K562 (cell line): Measurements from ENCODE around the gene ALG9. TPM values are rescaled to one million over a fixed set of nuclear protein-coding genes. Genes with fewer than 3 reads are reported as not detected.
A peak's percentile ranks its signal among the peaks of the same experiment; 100 is the strongest.

Experiments
- GTF2A2 ChIP-seq: IDR thresholded peaks from 2 replicates; pipeline ENCODE4 v1.6.1; 2016; ENCODE audit warnings: mild to moderate bottlenecking, missing genetic modification characterization, missing compliant biosample characterization
- MEF2A ChIP-seq: IDR thresholded peaks from 2 replicates; pipeline ENCODE4 v1.6.1; 2011; ENCODE audit warnings: low read depth, mild to moderate bottlenecking, low read length, moderate library complexity; ENCODE audit not compliant: control insufficient read depth
- NR1H2 ChIP-seq: sonication (generic); formaldehyde crosslinking; IDR thresholded peaks from 2 replicates; pipeline ENCODE4 v1.4.0; 2020; ENCODE audit warnings: mild to moderate bottlenecking, missing genetic modification reagents
- PHF8 ChIP-seq: fragments of 200-600 bp; sonication (generic); IDR thresholded peaks from 2 replicates; pipeline ENCODE4 v1.6.1; 2012; ENCODE audit warnings: mixed run types, mild to moderate bottlenecking, inconsistent platforms, low read length, moderate library complexity, borderline replicate concordance
- RB1 ChIP-seq: fragments of 450-650 bp; IDR thresholded peaks from 2 replicates; pipeline ENCODE4 v1.6.1; 2017; ENCODE audit warnings: low read depth, mild to moderate bottlenecking
- SAP30 ChIP-seq: fragments of 200-600 bp; sonication (generic); IDR thresholded peaks from 2 replicates; pipeline ENCODE4 v1.6.1; 2012; ENCODE audit warnings: borderline replicate concordance, low read depth, mild to moderate bottlenecking, moderate library complexity, low read length, control low read depth, inconsistent platforms; ENCODE audit not compliant: insufficient read depth, poor library complexity, severe bottlenecking
- ZNF263 ChIP-seq: sonication (generic); formaldehyde crosslinking; IDR thresholded peaks from 2 replicates; pipeline ENCODE4 v1.8.0; 2022; ENCODE audit warnings: mild to moderate bottlenecking, missing genetic modification reagents, borderline replicate concordance
- ZNF57 ChIP-seq: fragments of 450-650 bp; formaldehyde crosslinking; IDR thresholded peaks from 2 replicates; pipeline ENCODE4 v1.4.0; 2020; ENCODE audit warnings: mild to moderate bottlenecking, moderate library complexity
- ZNF75A ChIP-seq: fragments of 450-650 bp; formaldehyde crosslinking; IDR thresholded peaks from 2 replicates; pipeline ENCODE4 v1.4.0; 2020; ENCODE audit warnings: mild to moderate bottlenecking
- polyA plus RNA-seq, 8 experiments: library from polyadenylated mRNA; depleted of rRNA in 4 of 8; stranded (reverse) in 5 of 8; unstranded in 3 of 8; fragments of >200 nt; fragmentation: Nextera tagmentation in 2 of 8; fragmentation: Illumina TruSeq in 1 of 8; extraction: Ambion mirVana in 2 of 8; extraction: Trizol in 1 of 8; gene quantifications; 2 replicates each; pipeline versions ENCODE4 v1.2.1 to v1.2.3, GENCODE V29; 2011 to 2014; ENCODE audit warnings: inconsistent platforms in 1 of 8, missing spikeins in 1 of 8
- total RNA-seq, 7 experiments: library from RNA; depleted of rRNA in 6 of 7; stranded (reverse); fragments of >200 nt in 6 of 7; fragmentation: Illumina TruSeq in 2 of 7; extraction: Trizol in 2 of 7; gene quantifications; 2 replicates each; pipeline versions ENCODE4 v1.2.1 to v1.2.3, GENCODE V29; 2011 to 2021; ENCODE audit warnings: low replicate concordance in 1 of 7
- TF ChIP-seq, protein P1 (sequence below), 2 experiments: fragments of 450-650 bp; conservative IDR thresholded peaks; 2 replicates each; pipeline ENCODE4 v1.6.1; 2017; ENCODE audit warnings: mild to moderate bottlenecking in 2 of 2, moderate library complexity in 2 of 2
- TF ChIP-seq, protein P2 (sequence below): fragments of 450-650 bp; IDR thresholded peaks from one replicate; pipeline ENCODE4 v1.6.1; 2018; ENCODE audit warnings: mild to moderate bottlenecking, moderate library complexity; ENCODE audit not compliant: partially characterized antibody

ALG9 gene
- total and polyA plus RNA-seq, 9 of the 15 experiments (the other 6 are each of a cell fraction or from before 2014, with no cell fraction given), result 11.5 to 40.5 (median 24.9) TPM

DNA sequence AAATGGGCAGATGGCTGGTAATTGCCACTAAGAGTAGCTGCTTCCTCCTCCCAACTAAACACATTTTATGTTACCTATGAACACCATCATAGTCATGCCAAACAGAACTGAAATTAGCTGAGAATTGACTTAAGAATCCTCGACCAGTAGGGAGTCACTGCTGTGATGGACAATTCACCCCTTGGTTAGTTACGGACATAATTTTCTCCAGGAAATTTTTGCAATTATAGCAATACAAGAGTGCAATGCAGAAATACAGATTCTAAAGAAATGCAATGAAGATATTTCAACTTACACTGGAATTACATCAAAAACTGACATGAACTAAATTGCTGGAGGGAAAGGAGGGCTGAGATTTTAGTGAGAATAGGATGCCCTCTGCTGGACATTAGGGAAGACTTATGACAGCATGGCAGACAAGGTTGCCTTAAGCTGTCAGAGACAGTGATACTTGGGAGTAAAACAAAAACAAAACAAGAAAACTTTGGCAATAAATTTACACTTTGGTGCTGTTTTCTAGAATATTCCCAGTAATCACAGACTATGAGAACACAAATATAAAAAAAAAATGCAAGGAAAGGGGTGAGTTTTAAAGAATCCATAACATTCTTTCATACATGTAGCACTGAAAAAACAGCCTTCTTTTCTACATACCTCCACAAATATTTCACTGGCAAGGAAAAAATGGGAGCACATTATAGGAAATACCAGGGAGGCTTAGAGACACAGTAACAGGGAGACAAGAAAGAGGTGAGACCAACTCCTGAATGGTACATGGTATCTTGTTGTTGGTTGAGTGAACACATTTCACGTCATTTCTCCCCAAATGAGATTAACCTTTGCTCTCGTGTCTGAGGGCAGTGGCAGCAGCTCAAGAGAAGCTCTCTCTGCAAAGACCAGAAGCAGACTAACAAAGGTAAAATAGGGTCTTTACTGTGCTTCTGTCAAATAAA lies 94.0 kb downstream of the ALG9 start (continued):
- TF ChIP-seq, protein P1, sequence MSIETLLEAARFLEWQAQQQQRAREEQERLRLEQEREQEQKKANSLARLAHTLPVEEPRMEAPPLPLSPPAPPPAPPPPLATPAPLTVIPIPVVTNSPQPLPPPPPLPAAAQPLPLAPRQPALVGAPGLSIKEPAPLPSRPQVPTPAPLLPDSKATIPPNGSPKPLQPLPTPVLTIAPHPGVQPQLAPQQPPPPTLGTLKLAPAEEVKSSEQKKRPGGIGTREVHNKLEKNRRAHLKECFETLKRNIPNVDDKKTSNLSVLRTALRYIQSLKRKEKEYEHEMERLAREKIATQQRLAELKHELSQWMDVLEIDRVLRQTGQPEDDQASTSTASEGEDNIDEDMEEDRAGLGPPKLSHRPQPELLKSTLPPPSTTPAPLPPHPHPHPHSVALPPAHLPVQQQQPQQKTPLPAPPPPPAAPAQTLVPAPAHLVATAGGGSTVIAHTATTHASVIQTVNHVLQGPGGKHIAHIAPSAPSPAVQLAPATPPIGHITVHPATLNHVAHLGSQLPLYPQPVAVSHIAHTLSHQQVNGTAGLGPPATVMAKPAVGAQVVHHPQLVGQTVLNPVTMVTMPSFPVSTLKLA (conservative IDR thresholded peaks at IDR 0.05), result 0 out of 4 replicates have a peak, but pooled peaks of 1 of the 2 experiments have one; percentile 19
- TF ChIP-seq SAP30, result no peak
- TF ChIP-seq MEF2A, result no peak
- TF ChIP-seq RB1, result 0 out of 2 replicates have a peak, but pooled peaks have one; percentile 17
- TF ChIP-seq ZNF263 (CRISPR knock-in tag), result no peak
- TF ChIP-seq ZNF57 (CRISPR knock-in tag), result no peak
- no peak for TF ChIP-seq PHF8
- TF ChIP-seq, protein P2, sequence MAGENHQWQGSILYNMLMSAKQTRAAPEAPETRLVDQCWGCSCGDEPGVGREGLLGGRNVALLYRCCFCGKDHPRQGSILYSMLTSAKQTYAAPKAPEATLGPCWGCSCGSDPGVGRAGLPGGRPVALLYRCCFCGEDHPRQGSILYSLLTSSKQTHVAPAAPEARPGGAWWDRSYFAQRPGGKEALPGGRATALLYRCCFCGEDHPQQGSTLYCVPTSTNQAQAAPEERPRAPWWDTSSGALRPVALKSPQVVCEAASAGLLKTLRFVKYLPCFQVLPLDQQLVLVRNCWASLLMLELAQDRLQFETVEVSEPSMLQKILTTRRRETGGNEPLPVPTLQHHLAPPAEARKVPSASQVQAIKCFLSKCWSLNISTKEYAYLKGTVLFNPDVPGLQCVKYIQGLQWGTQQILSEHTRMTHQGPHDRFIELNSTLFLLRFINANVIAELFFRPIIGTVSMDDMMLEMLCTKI, result no peak
- TF ChIP-seq ZNF75A (CRISPR knock-in tag), result no peak
- TF ChIP-seq NR1H2 (CRISPR knock-in tag), result no peak
- no peak for TF ChIP-seq GTF2A2
